Body of pancreas (tissue), 4 donors: ENCODE data around the gene ZNF763.

ENCODE experiments used
- POLR2A ChIP-seq, 3 donors: fragments of 450-650 bp; IDR thresholded peaks; one replicate each; pipeline ENCODE4 v1.6.1; 2016; ENCODE audit warnings: antibody characterized with exemption in 3 of 3, mild to moderate bottlenecking in 2 of 3
- TF ChIP-seq, protein P1 (sequence below), 7 experiments: fragments of 450-650 bp in 4 of 7; fragments of 200-600 bp in 3 of 7; sonication (generic) in 3 of 7; IDR thresholded peaks; one replicate each; pipeline ENCODE4 v1.5.1; 2016 to 2019; ENCODE audit warnings: antibody characterized with exemption in 7 of 7

DNA sequence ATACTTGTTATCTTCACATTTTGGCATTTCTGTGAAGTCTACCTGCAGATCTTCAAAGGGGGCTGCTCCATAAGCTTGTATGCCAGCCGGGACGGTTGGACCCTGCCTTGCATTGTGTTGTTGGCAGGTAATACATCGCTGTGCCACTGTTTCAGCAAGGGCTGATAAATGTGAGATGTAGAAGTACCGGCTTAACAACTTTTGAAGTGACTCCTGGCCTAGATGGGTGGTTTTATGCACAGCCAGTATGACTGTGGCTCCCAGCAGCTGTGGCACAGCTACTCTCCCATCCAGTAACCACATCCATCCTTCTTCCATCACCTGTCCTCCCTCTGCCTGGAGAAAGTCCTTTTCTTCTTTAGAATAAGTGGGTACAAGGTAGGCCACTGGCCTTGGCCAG, 20.2 kb upstream of the ZNF763 start:
- TF ChIP-seq, protein P1, sequence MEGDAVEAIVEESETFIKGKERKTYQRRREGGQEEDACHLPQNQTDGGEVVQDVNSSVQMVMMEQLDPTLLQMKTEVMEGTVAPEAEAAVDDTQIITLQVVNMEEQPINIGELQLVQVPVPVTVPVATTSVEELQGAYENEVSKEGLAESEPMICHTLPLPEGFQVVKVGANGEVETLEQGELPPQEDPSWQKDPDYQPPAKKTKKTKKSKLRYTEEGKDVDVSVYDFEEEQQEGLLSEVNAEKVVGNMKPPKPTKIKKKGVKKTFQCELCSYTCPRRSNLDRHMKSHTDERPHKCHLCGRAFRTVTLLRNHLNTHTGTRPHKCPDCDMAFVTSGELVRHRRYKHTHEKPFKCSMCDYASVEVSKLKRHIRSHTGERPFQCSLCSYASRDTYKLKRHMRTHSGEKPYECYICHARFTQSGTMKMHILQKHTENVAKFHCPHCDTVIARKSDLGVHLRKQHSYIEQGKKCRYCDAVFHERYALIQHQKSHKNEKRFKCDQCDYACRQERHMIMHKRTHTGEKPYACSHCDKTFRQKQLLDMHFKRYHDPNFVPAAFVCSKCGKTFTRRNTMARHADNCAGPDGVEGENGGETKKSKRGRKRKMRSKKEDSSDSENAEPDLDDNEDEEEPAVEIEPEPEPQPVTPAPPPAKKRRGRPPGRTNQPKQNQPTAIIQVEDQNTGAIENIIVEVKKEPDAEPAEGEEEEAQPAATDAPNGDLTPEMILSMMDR (IDR thresholded peaks at IDR 0.05) = no peak
- no peak for TF ChIP-seq POLR2A (IDR thresholded peaks at IDR 0.05)
